OCI-LY7 (cell line): ENCODE measurements around the gene AIRE. TPM values are rescaled to one million over a fixed set of nuclear protein-coding genes. Genes with fewer than 3 reads are reported as not detected.

ENCODE experiments used
- BruUV-seq: library from RNA; stranded (reverse); fragments of 400-500 nt; replicated peaks from 2 replicates; lab custom pipeline; 2021; lab: Mats Ljungman, UMichigan
- CTCF ChIA-PET: fragments of 300-600 bp; sonication (Branson Sonifier 250); formaldehyde crosslinking; loops from one replicate; lab custom pipeline; 2022; ENCODE audit warnings: antibody characterized with exemption; ENCODE audit not compliant: unreplicated experiment; lab: Charles Lee
- POLR2A ChIA-PET: fragments of 300-600 bp; sonication (Branson Sonifier 250); formaldehyde crosslinking; loops from one replicate; lab custom pipeline; 2022; ENCODE audit warnings: antibody characterized with exemption; lab: Charles Lee
- DNase-seq: peaks from one replicate; pipeline ENCODE4 v3.0.0-alpha.2; 2015; ENCODE audit warnings: low spot score
- H2AFZ ChIP-seq: fragments of 200-600 bp; sonication (generic), shearing (Covaris generic); 2 replicates; pipeline ENCODE4 v1.6.1; 2014; ENCODE audit warnings: mild to moderate bottlenecking, antibody characterized with exemption, low read length, moderate library complexity
- H3K27ac ChIP-seq: fragments of 200-600 bp; sonication (generic); 2 replicates; pipeline ENCODE4 v1.5.1; 2014; ENCODE audit warnings: mixed run types, low read depth, mild to moderate bottlenecking, moderate library complexity, low read length, inconsistent platforms; ENCODE audit not compliant: poor library complexity, severe bottlenecking
- H3K36me3 ChIP-seq: fragments of 200-600 bp; sonication (generic); 2 replicates; pipeline ENCODE4 v1.6.1; 2014; ENCODE audit warnings: mild to moderate bottlenecking, antibody characterized with exemption, low read length, moderate library complexity, mixed read lengths; ENCODE audit not compliant: insufficient read depth
- H3K4me1 ChIP-seq: fragments of 200-600 bp; sonication (generic); 2 replicates; pipeline ENCODE4 v1.5.1; 2014; ENCODE audit warnings: mild to moderate bottlenecking, low read length; ENCODE audit not compliant: insufficient read depth, poor library complexity, severe bottlenecking
- H3K4me2 ChIP-seq: fragments of 200-600 bp; sonication (generic); 2 replicates; pipeline ENCODE4 v1.6.1; 2014; ENCODE audit warnings: mild to moderate bottlenecking, low read length
- H3K4me3 ChIP-seq: fragments of 200-600 bp; sonication (generic); 2 replicates; pipeline ENCODE4 v1.5.1; 2014; ENCODE audit warnings: mild to moderate bottlenecking, low read depth, low read length; ENCODE audit not compliant: poor library complexity, severe bottlenecking
- H3K79me2 ChIP-seq: fragments of 200-600 bp; sonication (generic); 2 replicates; pipeline ENCODE4 v1.6.1; 2016; ENCODE audit warnings: low read depth, mild to moderate bottlenecking, low read length, moderate library complexity, mixed read lengths; ENCODE audit not compliant: insufficient read depth
- H3K9me2 ChIP-seq: fragments of 200-600 bp; sonication (generic); 2 replicates; pipeline ENCODE4 v1.6.1; 2016; ENCODE audit warnings: mild to moderate bottlenecking, low read length, mixed read lengths; ENCODE audit not compliant: insufficient read depth
- H3K9me3 ChIP-seq: fragments of 200-600 bp; sonication (generic); 2 replicates; pipeline ENCODE4 v1.6.1; 2014; ENCODE audit warnings: mild to moderate bottlenecking, mixed run types, low read length, mixed read lengths
- H4K20me1 ChIP-seq: fragments of 200-600 bp; sonication (generic); 2 replicates; pipeline ENCODE4 v1.6.1; 2014; ENCODE audit warnings: mild to moderate bottlenecking, antibody characterized with exemption, low read length, moderate library complexity, mixed read lengths; ENCODE audit not compliant: insufficient read depth
- EZH2phosphoT487 ChIP-seq: fragments of 200-600 bp; sonication (generic); IDR thresholded peaks from 2 replicates; pipeline ENCODE4 v1.6.1; 2018; ENCODE audit warnings: low read depth, borderline replicate concordance, mild to moderate bottlenecking, mixed run types, antibody characterized with exemption, low read length, moderate library complexity, mixed read lengths
- intact Hi-C: fragments of 100-400 bp; cut with micrococcal nuclease; formaldehyde crosslinking; loops from one replicate; pipeline ENCODE4 v1.10.0; 2022; ENCODE audit not compliant: unreplicated experiment
- total RNA-seq, 2 experiments: library from RNA; depleted of rRNA in 1 of 2; stranded (reverse); fragments of >200 nt in 1 of 2; shearing (Covaris generic) in 1 of 2; gene quantifications; 2 replicates each; pipeline ENCODE4 v1.2.3, GENCODE V29; 2014 to 2022
- TF ChIP-seq, protein P1 (sequence below): fragments of 200-600 bp; sonication (generic); conservative IDR thresholded peaks from 2 replicates; pipeline ENCODE4 v1.5.1; 2014; ENCODE audit warnings: mild to moderate bottlenecking, antibody characterized with exemption, low read length, moderate library complexity, mixed read lengths

Gene AIRE
- total RNA-seq, 2 experiments from 2014 or later: not detected

DNA sequence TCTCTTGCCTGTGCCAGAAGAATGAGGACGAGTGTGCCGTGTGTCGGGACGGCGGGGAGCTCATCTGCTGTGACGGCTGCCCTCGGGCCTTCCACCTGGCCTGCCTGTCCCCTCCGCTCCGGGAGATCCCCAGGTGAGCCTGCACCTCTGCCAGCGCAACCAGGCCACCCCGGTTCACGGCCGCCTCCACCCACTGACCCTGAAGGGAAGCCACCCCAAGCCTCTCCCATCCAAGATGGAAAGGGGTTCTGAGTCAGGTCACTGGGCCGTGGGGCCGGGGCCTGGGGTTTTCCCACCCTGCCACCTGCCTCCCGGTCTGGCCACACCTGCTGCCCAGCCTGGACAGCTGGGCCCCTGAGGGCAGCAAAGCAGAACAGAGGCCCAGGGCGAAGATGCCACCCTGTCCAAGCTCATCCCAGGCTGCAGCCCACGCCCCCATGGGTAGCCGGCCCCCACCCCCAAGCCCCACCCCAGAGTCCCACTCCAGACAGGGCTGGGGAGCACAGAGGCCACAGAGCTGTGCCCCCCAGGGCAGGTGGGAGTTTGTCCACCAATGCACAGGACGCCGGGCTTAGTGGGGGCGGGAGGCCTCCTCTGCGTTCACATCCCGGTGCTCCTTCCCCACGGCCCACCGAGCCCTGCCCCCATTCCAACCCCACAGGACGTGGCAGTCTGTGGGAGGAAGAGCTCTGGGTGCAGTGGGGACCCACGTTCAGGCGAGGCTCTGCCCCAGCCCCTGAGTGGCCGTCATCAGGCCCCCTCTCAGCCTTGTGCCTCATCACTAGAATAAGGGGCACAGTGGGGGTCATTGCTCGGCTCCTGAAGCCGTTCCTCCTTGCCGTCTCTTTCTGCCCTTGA, 5.6 kb downstream of the AIRE start:
- intact Hi-C loops: no loop called here
- BruUV-seq: no TSS peak
- Histone ChIP-seq H4K20me1 (no peaks in the 10 kb centered on the region), H3K27ac (no peak overlapping the region), H3K9me3 (no peaks in the 10 kb centered on the region), H3K9me2 (no peaks in the 10 kb centered on the region), H3K4me2 (no peak overlapping the region), H3K36me3 (no peaks in the 10 kb centered on the region), H2AFZ (no peak overlapping the region), H3K4me3 (no peak overlapping the region), H3K4me1 (peaks cover 21% of the 10 kb centered on the region), H3K79me2 (no peaks in the 10 kb centered on the region)
- CTCF ChIA-PET: no interaction called here
- POLR2A ChIA-PET: interaction anchor here (0.6 kb wide), 1 partner anchor 15 kb away, joined by 4 read pairs; no protein-coding TSS in a partner anchor
- TF ChIP-seq, protein P1, sequence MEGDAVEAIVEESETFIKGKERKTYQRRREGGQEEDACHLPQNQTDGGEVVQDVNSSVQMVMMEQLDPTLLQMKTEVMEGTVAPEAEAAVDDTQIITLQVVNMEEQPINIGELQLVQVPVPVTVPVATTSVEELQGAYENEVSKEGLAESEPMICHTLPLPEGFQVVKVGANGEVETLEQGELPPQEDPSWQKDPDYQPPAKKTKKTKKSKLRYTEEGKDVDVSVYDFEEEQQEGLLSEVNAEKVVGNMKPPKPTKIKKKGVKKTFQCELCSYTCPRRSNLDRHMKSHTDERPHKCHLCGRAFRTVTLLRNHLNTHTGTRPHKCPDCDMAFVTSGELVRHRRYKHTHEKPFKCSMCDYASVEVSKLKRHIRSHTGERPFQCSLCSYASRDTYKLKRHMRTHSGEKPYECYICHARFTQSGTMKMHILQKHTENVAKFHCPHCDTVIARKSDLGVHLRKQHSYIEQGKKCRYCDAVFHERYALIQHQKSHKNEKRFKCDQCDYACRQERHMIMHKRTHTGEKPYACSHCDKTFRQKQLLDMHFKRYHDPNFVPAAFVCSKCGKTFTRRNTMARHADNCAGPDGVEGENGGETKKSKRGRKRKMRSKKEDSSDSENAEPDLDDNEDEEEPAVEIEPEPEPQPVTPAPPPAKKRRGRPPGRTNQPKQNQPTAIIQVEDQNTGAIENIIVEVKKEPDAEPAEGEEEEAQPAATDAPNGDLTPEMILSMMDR: no peak
- TF ChIP-seq EZH2phosphoT487: no peak
- no peak for DNase-seq

DNA sequence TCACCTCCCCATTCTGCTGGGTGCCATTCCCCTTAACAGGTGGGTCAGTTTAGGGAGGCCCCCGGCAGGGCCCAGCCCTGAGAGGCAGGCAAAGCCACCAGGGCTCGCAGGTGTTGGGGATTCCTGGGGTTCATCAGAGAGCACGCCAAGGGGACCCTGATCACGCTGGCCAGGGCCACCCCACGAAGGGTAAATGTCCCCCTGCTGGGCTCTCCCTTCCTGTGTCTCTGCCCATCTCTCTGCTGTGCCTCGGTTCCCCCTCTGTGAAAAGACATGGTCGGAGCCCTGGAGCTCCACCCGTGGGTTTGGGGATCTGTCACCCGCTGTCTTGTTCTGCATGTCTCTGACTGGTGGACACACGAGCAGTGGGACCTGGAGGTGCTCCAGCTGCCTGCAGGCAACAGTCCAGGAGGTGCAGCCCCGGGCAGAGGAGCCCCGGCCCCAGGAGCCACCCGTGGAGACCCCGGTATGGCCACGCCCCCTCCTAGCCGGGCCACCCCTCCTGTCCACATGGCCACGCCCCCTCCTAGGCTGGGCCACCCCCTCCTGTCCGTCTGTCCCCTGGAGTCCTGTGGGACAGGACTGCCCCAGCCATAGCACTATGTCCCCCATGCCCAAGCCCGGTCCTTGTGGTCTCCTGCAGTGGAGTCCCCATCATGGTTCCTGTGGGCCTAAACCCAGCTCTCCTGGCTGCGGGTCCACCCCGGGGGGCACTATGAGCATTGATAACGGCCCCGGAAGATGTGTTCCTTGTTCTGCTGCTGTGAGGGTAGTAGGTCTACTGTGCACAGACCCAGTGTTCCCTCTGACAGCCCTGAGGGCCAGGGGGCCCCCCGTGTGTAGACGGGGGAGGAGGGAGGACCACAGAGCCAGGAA, 6.5 kb downstream of the AIRE start:
- intact Hi-C loops: no loop called here
- TF ChIP-seq EZH2phosphoT487: no peak
- TF ChIP-seq, protein P1: no peak
- Histone ChIP-seq H3K4me2 (no peak overlapping the region), H3K27ac (no peak overlapping the region), H3K4me3 (no peak overlapping the region), H4K20me1 (no peaks in the 10 kb centered on the region), H3K9me2 (no peaks in the 10 kb centered on the region), H3K9me3 (no peaks in the 10 kb centered on the region), H3K79me2 (no peaks in the 10 kb centered on the region), H3K4me1 (peaks cover 27% of the 10 kb centered on the region), H2AFZ (no peak overlapping the region), H3K36me3 (no peaks in the 10 kb centered on the region)
- ChIA-PET CTCF (no interaction called here), POLR2A (no interaction called here)
- DNase-seq: no peak
- no TSS peak for BruUV-seq
